GM12864 (cell line): ENCODE measurements around the gene DESI1.
"Not testable (repeated sequence)": the region's sequence is repeated elsewhere in the genome, so short reads cannot be mapped to it uniquely, and the experiment has no call there.

Experiments
- DNase-seq: peaks from one replicate; pipeline ENCODE4 v3.0.0-alpha.2; 2011; ENCODE audit warnings: low read depth
- H3K4me3 ChIP-seq: 2 replicates; pipeline ENCODE4 v1.5.1; 2011; ENCODE audit warnings: mild to moderate bottlenecking, low read depth, low read length, control low read depth
- TF ChIP-seq, protein P1 (sequence below): IDR thresholded peaks from 2 replicates; pipeline ENCODE4 v1.5.1; 2011; ENCODE audit warnings: low read depth, mild to moderate bottlenecking, moderate library complexity, low read length, control low read depth, inconsistent platforms; ENCODE audit errors: missing control alignments

DESI1 gene

GRCh38 chr22:41598081-41598480 lies 22.8 kb downstream of the DESI1 start:
- TF ChIP-seq, protein P1, sequence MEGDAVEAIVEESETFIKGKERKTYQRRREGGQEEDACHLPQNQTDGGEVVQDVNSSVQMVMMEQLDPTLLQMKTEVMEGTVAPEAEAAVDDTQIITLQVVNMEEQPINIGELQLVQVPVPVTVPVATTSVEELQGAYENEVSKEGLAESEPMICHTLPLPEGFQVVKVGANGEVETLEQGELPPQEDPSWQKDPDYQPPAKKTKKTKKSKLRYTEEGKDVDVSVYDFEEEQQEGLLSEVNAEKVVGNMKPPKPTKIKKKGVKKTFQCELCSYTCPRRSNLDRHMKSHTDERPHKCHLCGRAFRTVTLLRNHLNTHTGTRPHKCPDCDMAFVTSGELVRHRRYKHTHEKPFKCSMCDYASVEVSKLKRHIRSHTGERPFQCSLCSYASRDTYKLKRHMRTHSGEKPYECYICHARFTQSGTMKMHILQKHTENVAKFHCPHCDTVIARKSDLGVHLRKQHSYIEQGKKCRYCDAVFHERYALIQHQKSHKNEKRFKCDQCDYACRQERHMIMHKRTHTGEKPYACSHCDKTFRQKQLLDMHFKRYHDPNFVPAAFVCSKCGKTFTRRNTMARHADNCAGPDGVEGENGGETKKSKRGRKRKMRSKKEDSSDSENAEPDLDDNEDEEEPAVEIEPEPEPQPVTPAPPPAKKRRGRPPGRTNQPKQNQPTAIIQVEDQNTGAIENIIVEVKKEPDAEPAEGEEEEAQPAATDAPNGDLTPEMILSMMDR: no peak
- no peak for DNase-seq
- no peak overlapping the region for H3K4me3 ChIP-seq

DNA sequence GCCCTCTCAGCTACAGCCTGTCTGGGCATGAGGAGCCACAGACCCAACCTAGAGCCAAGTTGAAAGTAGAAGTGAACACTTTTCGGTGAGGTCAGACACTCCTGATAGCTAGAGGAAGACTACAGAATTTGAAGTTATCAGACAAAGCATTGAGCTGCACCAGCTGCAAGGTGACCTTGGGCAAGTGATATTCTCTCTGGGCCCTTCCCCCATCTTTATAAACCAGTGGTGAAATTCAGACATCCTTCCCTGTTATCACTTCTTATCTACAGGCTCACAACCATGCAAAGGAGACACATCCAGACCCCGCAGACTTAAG lies 23.2 kb downstream of the DESI1 start:
- DNase-seq: no peak
- TF ChIP-seq, protein P1: no peak
- no peak overlapping the region for H3K4me3 ChIP-seq

GRCh38 chr22:41596776-41597634 lies 23.8 kb downstream of the DESI1 start:
- H3K4me3 ChIP-seq: no peak overlapping the region
- TF ChIP-seq, protein P1: peak; percentile 77
- no peak for DNase-seq

DNA sequence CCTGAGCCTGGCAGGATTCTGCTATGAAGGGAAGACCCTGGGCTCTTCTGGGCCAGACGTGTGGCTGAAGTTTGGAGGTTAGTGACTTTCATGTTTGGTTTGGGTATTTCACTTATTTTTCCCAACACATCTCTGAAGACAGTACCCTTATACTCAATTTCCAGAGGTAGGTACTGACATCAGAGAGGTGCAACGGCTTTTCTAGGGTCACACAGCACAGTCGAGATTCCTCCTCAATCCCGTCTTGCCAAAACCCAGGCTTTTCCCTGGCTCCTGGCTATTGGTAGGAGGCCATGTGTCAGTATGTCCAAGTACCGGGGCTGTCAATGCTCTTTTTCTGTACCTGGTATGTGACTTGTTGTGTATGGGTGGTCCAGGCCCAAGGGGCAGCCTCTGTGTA lies 25.1 kb downstream of the DESI1 start:
- DNase-seq: no peak
- TF ChIP-seq, protein P1: no peak
- no peak overlapping the region for H3K4me3 ChIP-seq

GRCh38 chr22:41593336-41593960 lies 27.4 kb downstream of the DESI1 start:
- DNase-seq, H3K4me3 ChIP-seq: not testable (repeated sequence)

DNA sequence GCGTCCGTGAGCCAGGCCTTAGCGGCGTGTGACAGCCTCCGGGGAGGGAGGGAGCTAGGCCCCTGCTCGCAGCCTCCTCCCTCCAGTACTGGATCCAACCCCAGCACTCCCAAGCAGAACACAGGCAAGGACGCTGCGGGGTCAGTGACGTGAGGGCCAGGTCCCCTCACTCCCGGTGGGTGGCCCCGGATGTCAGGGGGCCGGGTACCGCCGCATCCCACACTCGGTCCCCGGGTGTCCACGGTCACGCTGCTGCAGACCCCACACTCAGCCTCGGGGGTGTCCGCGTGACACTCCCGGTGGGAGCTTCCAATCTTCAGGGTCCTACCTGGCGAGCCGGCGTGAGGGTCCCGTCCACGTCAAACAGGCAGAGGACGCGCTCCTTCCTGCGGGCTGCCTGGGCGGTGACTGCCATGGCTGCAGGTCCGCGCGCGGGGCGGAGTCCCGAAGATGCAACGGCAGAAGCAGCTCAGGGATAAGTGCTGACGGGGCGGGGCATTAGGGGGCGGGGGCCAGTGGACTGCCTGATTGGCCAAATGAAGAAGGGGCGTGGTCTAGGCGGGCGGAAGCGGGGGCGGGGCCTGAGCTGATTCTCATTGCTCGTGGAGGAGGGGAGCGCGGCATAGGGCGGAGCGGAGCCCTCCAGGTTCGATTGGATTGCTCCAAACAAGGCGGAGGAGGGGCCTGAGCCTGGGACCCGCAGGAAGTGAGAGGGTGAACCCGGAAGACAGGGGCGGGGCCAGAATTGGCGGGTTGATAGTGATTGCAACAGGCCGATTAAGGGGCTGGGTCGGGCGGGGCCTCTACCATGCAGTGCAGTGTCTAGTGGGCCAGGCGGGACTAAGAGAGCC lies 31.2 kb downstream of the DESI1 start, which contains the start of gene PMM1:
Gene PMM1, minus strand, starts transcription at position 450 of the 851 bp plus-strand sequence. Its CDS starts 35 bp downstream, at position 415.
- TF ChIP-seq, protein P1: no peak
- peak within 1 kb of the TSS; percentile 92 for H3K4me3 ChIP-seq

DNA sequence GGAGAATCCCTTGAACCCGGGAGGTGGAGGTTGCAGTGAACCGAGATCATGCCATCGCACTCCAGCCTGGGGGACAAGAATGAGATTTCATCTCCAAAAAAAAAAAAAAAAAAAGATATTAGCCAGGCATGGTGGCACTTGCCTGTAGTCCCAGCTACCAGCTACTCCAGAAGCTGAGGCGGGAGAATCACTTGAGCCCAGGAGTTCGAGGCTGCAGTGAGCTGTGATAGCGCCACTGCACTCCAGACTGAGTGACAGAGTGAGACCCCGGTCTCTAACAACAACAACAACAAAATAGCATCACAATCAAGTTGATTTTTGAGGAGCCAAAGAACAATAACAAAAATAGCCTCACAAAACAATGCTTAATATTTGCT lies 33.5 kb downstream of the DESI1 start:
- no peak for DNase-seq
- TF ChIP-seq, protein P1: no peak
- H3K4me3 ChIP-seq: no peak overlapping the region

More for the DNA sequence above, 31.2 kb downstream of the DESI1 start, which contains the start of gene PMM1:
- peak; percentile 98 for DNase-seq
